NCI-H446 treated with DMSO at 0.1 percent for 48 hours (cell line): ENCODE results near the gene THSD7B.

Source experiments
- DNase-seq: peaks from one replicate; lab custom pipeline; 2025; lab: John Stamatoyannopoulos, UW

Gene THSD7B

DNA sequence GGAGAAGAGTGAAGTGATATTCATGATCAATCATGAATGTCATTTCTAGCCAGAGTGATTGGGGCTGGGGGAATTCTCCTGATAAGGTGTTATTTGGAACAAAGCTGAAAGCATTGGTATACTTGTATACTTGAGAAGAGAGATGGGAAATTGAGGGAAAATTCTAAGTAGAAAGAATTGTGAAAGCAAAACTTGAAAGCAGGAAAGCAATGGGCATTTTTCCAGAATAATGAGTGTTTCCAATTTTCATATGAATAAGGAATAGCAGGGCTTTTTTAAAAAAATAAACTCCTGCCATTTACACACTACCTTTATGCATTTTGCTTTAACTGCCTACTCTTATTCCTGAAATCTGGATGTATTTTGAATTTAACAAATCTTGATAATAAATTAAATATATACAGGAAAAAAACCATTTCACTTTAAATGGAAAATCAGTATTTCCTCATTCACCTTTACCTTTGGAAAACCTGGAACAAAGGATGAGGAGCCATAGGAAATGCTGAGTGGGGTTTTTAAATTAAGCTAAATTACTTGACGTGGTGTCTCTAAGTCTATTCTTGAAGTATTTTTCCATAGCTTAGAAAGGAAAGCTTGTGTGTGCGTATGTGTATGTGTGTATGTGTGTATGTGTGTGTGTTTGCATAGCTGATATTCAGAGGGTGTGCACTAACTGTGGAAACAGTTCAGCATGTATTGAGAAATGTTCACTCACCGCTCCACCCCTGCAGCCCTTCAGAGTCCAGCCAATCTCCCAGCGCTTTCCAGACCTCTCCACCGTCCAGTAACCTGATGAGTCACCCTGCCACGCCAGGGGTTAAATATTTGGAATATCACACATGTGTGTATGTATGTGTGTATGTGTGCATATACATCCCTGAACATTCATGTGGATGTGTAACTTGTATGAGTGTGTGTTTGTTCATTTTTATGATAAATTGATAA lies 427.3 kb downstream of the THSD7B start:
- DNase-seq: no peak

DNA sequence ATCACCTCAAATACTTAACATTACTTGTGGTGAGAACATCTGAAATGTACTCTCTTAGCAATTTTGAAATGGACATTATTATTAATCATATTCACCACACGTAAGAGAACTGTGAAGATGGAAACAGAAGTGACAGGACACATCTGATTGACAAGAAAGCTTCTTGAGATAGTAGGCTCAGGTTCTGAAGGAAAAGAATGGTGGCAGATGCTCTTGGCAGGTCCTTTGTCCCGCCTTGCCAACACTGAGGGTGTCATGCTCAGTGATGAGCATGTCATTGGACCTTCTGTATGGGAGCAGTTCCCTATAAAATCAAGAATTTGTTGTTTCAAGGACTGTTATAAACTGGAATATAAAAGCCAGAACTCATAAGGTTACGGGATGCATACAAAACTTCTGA lies 428.1 kb downstream of the THSD7B start:
- DNase-seq: no peak

DNA sequence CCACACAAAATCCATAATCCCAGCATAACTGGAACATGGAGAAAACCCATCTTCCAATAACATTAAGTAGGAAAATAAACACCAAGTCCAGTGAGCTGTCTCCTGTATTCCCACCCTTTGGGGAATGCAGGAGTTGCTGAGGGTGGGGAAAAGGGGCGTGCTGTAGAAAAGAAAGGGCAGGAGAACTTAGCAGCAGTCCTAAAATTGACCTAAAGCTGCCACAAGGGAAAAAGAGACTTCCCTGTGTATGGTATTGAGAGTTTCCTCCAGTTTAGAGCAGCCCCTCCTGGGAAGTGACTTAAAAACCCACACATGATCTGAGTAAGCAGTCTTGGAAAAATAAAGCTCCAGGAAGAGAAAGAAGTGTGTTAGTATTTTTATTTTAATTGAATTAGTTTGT lies 428.8 kb downstream of the THSD7B start:
- no peak for DNase-seq

DNA sequence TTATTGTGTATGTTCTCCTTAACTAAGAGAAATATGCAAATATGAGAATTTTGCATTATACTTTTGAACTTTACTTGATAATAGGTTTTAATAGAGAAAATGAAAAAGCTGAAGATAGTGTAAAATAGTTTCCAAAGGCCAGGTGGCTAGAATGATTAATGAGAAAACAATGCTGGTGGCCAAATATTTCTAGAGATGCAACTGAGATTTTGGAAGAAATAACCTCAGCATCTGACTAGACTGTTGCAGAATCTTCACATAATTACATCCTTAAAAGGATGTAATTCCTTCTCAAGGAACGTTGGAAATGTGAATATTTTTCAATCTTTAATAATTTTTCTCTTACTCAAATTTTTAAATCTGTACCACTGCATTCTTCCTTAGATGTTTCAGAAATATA lies 434.4 kb downstream of the THSD7B start:
- DNase-seq: no peak

DNA sequence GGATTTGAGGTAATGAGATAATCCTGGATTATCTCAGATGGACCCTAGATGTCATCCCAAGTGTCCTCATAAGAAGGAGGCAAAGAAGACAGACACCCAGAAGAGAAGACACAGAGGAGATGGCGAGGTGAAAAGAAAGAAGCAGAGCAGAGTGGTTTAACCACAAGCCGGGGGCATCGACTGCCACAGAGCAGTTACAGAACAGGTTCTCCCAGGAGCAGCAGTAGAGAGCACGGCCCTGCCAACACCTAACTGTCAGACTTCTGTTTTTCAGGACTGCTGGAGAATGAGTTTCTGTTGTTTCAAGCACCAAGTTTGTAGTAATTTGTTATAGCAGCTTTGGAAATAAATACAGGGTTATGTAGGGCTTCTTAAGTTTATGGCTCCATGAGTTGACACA lies 437.0 kb downstream of the THSD7B start:
- no peak for DNase-seq

DNA sequence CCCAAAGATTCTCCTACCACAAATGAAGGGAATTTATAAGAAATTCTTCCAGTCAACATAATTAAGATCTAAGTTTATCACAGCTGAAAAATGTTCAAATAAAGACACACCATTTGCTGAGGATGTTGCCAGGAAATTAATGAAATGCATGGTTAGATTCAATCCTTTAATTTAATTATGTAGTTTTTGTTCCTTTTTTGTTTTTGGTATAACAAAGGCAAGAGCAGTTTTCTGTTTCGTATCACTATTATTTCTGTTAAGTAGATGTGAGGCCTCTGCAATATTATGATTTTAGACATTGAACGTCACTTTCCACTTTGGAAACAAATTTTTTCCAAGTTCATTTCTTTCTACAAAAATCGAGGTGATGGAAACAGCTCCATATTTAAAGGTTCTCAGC lies 440.0 kb downstream of the THSD7B start:
- no peak for DNase-seq

DNA sequence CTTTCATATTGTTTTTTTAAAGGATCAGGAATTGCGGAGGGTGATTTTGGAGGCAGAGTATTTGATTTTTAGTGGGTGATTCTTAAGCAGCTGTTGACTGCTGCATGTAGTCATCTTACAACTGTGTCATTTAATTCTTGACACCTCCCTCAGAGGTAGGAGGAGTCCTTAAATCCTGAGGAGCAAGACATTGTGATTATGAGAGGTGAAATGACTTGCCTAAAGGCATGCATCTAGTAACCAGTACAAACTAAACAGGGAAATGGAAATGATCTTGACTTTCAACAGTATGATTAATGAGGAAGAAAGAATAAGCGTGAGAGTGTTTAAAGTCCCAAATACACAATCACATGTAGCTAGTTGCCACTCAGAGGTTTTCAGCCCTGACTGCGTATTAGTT lies 440.7 kb downstream of the THSD7B start:
- no peak for DNase-seq

DNA sequence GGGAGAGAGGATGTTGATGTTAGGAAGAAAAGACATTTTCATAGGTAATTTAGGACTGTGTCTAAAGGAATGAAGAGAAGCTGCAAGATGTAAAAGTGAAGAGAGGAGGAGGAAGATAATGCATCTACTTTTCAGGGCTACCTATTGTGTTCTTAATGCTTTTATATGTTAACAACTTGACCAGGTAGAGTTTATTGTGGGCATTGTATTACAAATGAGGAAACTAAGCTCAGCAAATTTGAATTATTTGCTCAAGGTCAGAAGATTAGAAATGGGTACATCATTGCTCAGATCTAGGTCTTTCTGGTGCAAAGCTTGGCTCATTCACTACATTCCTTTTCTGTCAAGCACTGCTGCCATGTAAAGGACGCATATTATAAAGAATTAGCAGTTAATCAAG lies 441.7 kb downstream of the THSD7B start:
- no peak for DNase-seq

DNA sequence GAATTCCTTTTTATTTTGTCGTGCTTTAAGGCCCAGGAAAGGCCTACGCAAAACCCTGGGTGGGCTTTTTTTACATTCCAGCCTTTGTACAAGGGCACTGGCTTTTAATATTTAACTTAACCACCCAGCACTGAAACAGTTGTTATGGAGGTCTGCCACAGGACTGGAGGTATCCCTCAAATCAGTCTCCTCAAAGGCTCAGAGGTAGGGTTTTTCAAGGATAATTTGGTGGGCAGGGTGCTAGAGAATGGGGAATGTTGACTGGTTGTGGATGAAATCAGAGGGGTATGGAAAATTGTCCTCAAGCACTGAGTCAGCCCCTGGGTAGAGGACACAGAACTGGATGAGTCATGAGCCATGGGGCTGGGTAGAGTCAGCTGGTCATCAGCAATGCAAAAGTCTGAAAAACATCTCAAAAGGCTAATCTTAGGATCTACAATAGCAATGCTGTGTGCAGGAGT lies 443.1 kb downstream of the THSD7B start:
- DNase-seq: no peak

DNA sequence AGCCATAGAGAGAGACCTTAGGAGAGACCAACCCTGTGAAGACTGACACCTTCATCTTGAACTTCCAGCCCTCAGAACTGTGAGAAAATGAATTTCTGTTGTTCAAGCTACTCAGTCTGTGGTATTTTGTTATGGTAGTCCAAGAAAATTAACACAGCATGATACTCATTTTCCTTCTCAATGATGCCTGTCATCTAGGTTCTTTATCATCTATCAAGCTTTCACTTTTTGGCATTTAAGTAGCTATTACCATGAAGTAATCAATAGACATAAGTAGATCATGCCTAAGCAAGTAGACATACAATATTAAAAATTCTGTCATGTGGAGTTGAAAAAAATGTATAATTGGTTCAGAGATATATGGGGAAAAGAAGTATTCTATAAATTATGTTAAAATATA lies 444.7 kb downstream of the THSD7B start:
- no peak for DNase-seq

DNA sequence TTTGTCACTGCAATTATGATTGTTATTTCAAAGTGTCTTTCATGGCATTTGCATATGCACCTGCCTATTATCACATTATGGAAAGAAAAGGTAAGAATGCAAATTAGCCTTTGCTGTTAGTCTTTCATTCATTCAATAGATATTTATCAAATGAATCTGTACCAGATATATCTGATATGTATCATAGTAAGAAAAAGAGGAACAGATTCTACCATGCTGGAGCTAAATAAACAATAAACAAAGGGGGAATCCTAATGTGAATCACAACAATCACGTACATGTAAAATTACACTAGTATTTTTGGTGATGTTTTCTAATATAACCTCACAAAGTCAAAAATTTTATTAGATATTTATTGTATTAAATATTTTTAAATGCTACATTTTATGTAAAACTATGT lies 446.4 kb downstream of the THSD7B start:
- DNase-seq: no peak

DNA sequence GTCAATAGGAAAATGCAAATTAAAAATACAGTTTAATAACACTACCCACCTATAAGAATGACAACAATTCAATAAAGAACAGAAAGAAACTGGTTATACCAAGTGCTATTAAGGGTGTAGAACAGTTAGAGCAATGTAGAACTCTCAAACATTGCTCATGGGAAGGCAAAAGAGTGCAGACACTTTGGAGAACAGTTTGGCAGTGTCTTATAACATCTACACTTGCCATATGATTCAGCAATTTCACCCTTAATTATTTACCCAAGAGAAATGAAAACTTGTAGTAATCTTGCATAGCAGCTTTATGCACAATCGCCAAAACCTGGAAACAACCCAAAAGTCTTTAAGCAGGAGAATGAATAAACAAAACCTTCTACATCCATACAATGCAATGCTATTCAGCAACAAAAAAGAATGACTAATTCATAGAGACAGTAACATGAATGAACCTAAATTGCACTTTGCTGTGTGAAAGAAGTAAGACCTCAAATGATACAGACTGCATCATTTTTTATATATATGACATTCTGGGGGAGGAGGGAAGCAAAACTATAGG lies 455.2 kb downstream of the THSD7B start:
- peak; percentile 5 for DNase-seq

DNA sequence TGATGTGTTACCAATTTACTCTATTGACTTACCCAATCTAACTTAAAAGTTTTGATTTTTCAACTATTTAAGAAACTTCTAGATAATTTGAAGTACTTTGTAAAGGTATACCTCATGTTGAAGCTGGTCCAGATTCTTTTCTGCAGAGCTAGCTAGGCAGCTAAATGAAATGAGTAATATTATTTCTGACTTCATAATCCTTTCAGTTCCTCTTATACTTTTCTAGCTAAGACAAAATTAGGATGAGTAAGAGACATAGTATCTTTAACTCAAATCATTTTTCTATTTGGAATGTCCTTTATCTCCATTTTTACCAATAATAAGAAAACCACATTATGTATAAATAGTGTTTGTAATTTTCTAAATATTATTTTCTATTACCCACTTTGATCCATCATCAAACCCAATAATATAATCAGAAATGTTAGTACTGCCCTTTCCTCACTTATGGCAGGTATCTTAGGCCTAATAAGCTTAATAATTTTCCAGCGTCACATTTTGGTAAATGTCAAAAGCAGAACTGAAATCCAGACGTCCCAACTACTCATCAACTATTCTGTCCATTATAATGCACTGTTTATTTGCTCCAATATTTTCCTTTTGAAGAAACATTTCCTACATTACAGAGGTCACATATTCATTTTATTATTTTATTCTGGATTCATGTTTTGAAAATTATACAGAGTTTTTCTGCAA lies 456.6 kb downstream of the THSD7B start:
- DNase-seq: no peak

DNA sequence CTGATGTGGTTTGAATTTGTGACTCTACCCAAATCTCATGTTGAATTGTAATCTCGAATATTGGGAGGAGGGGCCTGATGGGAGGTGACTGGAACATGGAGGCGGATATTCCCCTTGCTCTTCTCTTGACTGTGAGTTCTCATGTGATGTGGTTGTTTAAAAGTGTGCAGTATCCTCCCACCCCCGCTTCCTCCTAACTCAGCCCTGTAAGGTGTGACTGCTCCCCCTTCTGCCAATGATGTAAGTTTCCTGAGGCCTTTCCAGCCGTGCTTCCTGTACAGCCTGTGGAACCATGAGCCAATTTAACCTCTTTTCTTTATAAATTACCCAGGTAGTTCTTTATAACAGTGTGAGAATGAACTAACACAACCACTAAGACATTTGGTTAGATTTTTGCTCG lies 458.4 kb downstream of the THSD7B start:
- no peak for DNase-seq

DNA sequence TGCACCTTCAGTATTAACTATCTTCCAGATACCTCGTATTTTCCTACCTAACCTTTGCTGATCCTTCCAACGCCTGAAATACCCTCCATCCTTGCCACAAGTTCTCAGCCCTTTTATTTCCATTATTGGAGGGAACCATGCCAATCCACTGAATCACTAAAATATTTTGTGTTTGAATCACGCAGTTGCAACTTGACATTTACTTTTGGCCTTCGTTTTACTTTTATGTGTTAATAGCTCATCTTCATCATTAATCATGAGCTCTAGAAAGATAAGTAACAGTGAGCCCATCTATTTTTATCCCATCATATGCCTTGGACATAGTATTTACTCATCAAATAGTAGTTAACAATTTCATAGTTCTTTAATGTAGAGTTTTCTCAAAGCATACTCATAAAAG lies 463.2 kb downstream of the THSD7B start:
- DNase-seq: no peak

DNA sequence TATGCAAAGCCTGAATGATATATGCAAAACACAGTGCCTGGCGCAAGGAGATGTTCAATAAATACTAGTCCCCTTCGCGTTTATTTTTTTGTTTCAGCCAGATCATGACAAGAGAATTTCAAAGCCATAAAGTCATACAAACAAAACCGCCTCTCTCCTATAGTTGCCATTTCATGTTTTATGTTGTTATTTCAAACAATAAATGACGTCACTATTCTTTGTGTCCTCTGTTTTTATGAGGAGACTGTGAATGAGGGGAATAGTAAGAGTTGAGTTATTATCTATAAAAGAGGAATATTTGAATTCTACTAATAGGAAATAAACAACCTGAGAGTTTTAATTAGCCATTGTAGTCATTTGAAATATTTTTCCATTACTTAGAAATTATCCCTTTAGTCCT lies 464.5 kb downstream of the THSD7B start:
- no peak for DNase-seq

DNA sequence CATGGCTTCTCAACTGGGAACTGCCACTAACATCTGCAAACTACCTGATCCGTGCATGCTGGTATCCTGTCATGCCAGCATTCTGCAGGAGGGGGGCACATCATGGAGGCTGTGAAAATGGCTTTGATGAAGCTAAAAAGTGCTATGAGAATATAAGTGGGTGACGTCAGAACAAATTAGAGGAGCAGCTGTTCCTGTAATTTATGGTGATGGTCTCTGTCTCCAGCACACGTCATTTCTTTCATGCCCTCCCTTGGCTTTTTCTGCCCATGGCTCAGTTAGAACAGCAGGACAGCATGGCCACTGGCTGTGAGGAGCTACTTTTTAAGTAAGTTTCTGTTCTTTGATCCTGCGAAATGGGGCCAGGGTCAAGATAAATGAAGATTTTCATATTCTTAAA lies 466.3 kb downstream of the THSD7B start:
- DNase-seq: no peak

DNA sequence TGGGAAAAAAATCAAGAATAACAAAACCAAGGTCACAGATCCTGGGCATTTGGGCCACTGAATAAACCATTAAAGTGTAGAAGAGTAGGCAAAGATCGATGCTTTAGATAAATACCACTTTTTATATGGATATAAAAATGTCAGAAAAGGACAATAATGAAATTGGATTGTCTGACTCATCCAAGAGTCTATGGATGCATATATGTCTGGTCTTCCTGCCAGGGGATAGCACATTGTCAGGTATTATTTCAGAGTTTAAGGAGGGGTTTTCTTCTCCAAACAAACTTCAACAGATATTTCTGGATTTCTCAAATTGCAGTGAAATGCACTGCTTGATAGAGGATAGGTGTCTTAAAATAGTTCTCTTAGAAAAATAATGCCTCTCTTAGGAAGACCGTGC lies 466.7 kb downstream of the THSD7B start:
- no peak for DNase-seq

DNA sequence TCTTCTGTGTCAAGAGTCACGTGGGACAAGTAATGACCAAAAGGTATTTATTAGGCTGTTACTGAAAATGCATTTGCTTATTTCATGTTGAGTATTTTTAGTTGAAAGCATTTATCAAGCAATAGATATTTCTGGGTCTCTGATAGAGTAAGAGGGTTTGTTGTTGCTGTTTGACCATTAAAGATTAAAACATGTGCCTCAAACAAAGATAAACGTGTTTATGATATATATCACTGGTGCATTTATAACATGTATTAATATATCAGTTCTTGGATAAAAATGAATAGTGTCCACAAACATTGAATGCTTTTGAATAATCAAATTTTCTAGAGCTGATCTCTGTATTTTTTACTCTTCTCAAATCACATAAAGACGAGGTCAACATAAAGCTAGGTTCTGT lies 467.7 kb downstream of the THSD7B start:
- no peak for DNase-seq

DNA sequence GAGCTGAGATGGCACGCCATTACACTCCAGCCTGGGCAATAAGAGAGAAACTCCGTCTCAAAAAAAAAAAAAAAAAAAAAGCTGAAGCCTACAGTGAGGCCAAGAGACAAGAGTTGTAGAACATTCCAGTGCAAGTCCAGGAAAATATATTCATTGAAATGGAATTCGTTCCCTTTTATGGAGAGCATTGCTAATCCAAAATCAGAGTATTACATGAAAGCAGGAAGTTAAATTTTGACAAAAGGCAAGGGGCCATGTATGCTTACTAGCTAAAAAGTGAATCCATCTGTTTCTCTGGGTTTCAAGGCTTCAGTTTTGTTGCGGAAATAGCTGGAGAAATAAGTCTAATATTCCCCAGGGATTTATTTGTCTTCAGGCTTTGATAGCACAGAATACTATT lies 471.7 kb downstream of the THSD7B start:
- no peak for DNase-seq

DNA sequence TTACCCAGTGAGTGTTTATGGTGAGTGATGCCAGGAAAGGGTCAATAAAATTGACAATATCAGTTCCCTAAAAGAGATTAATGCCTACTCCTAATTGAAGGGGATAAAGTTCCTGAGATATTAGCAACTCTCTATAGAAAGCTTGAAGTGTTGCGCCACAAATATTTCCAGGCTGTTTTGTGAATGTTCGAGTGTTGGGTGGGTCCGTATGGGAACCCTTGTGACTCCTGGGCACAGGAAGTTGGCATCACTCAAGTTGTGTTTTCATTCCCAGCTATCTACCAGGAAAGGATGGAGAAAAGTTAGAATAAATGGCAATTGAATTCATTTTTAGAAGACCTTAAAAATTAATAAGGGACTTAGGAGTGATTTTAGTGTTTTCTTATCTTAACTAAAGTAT lies 472.7 kb downstream of the THSD7B start:
- DNase-seq: no peak

DNA sequence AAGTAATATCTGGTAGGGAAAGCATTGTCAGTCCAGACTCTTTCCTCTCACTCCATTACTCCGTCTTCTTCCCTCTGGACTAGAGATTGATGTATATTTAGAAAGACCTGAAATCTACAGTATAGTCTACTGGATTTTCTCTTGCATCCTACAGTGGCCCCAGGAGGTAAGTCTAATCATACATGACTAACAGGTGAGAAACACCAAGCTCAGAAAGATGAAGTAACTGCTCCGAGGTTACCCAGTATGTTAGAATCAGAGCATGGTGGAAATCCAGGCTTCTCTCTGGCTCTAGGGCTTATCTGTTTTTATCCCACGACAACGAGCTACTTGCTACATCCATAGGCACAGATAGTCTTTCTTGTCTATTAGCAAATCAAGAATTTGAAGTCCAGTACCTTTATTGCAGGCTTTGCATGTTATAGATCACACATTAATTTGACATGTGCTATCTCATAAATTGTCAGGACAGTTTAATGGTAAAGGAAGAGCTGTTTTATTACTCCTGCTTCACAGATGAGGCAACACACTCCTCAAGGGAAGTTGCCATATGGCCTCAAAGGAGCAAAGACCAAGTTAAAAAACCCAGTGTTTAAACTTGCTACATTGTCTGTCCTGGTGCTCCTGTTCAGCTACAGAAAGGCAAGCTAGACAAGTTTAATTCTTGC lies 484.3 kb downstream of the THSD7B start:
- DNase-seq: no peak

DNA sequence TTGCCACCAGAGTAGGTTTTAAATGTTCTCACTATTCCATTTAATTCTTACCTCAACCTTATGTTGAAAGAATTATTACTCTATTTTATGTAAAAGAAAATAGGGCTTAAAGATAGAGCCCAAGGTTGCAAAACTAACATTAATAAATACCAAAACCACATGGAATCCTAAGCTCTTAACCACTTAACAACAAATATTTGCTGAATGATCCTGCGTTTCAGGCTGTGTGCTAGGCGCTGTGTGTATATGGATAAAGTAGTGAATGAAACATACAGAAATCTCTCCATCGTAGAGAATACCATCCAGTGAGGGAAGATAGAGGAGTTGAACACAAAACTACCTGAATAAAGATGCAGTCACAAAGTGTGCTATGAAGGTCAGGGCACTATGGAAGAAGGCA lies 485.1 kb downstream of the THSD7B start:
- no peak for DNase-seq
